Activated B cell treated with CpG ODN at 0.5 μM for 24 hours (primary cell): Measurements from ENCODE around the gene RRM1. TPM values are rescaled to one million over a fixed set of nuclear protein-coding genes. Genes with fewer than 3 reads are reported as not detected.

Experiments used
- ATAC-seq: fragments of 200-7000 bp; cut with Tn5 transposase; one replicate; pipeline ENCODE4 v1.10.0; 2021; ENCODE audit warnings: low read depth, mild to moderate bottlenecking, moderate library complexity
- CTCF ChIA-PET: fragments of 350-600 bp; sonication (Branson Sonifier 250); formaldehyde crosslinking; loops from one replicate; lab custom pipeline; 2021; ENCODE audit warnings: antibody characterized with exemption; lab: Charles Lee
- POLR2A ChIA-PET: fragments of 350-600 bp; sonication (Branson Sonifier 250); formaldehyde crosslinking; loops from one replicate; lab custom pipeline; 2021; ENCODE audit warnings: antibody characterized with exemption; lab: Charles Lee
- DNase-seq: peaks from one replicate; pipeline ENCODE4 v3.0.0; 2022
- H3K27ac Mint-ChIP-seq: one replicate; pipeline ENCODE4 v1.8.0; 2020; ENCODE audit warnings: mixed read lengths
- H3K27me3 Mint-ChIP-seq: one replicate; pipeline ENCODE4 v1.8.0; 2021; ENCODE audit warnings: mixed read lengths
- H3K36me3 Mint-ChIP-seq: one replicate; pipeline ENCODE4 v1.8.0; 2021; ENCODE audit warnings: low read depth, mixed read lengths
- H3K4me1 Mint-ChIP-seq: one replicate; pipeline ENCODE4 v1.8.0; 2021; ENCODE audit warnings: mixed read lengths
- H3K4me3 Mint-ChIP-seq: one replicate; pipeline ENCODE4 v1.8.0; 2020; ENCODE audit warnings: mild to moderate bottlenecking, mixed read lengths
- H3K9me3 Mint-ChIP-seq: one replicate; pipeline ENCODE4 v1.8.0; 2020; ENCODE audit warnings: mixed read lengths
- intact Hi-C: fragments of 100-400 bp; cut with micrococcal nuclease; formaldehyde crosslinking; loops from one replicate; pipeline ENCODE4 v1.15.1; 2024
- total RNA-seq: library from RNA; stranded (reverse); gene quantifications from 2 replicates; pipeline ENCODE4 v1.2.3, GENCODE V29; 2022
- TF ChIP-seq, protein P1 (sequence below): fragments of 200-600 bp; IDR thresholded peaks from one replicate; pipeline ENCODE4 v1.8.0; 2022; ENCODE audit warnings: antibody characterized with exemption, mild to moderate bottlenecking

The RRM1 gene
- total RNA-seq = 34.6 and 39.6 TPM in 2 replicates

DNA sequence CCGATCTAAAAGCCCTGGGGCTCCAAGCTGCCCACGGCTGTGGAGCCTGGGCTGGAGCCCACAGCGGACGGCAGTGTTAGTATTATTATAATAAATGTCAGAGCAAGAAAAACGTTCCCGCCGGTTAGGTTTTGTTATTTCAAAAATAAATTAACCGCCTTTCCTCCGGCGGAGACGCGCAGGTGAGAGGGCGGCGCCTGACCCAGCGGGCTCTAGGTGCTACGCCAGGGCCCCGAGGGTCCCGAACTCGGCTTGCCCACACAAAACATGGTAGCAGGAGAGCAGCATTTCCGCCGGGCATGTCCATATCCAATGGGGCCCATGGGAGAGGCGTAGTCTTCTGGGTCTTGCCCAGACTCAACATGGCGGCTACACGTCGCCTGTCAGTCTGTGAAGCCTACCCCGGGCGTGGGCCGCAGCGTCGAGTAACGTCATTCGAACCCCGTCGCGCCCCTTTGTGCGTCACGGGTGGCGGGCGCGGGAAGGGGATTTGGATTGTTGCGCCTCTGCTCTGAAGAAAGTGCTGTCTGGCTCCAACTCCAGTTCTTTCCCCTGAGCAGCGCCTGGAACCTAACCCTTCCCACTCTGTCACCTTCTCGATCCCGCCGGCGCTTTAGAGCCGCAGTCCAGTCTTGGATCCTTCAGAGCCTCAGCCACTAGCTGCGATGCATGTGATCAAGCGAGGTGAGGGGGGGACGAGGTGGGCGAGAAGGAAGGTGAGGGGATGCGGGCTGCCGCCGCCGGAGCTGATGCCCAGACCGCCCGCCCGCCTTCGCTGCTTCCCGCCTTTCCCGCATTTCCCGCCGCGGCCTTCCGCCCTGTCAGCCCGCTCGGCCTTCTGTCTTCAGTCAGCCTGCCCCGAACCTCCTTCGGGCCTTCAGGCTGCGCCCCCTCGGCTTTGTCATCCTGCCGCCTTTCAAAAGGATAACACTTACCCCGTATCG is at the start of gene RRM1:
RRM1 (plus strand) TSS at position 452 of the 944 bp plus-strand sequence; CDS start at position 666, 214 bp downstream.
- ATAC-seq = peak; percentile 98

GRCh38 chr11:4044976-4045646 is 49.5 kb upstream of the RRM1 start:
- Mint-ChIP-seq H3K36me3 (peaks cover 10% of the 10 kb centered on the region), H3K27me3 (no peaks in the 10 kb centered on the region), H3K27ac (no peak overlapping the region), H3K4me1 (peaks cover 8% of the 10 kb centered on the region), H3K4me3 (no peak overlapping the region), H3K9me3 (no peaks in the 10 kb centered on the region)
- ChIA-PET CTCF (interaction anchor here (0.7 to 2.2 kb wide), 3 partner anchors 190 to 196 kb away, joined by 4 to 10 read pairs (median 9); partner anchors contain the start of gene STIM1), POLR2A (no interaction called here)
- TF ChIP-seq, protein P1, sequence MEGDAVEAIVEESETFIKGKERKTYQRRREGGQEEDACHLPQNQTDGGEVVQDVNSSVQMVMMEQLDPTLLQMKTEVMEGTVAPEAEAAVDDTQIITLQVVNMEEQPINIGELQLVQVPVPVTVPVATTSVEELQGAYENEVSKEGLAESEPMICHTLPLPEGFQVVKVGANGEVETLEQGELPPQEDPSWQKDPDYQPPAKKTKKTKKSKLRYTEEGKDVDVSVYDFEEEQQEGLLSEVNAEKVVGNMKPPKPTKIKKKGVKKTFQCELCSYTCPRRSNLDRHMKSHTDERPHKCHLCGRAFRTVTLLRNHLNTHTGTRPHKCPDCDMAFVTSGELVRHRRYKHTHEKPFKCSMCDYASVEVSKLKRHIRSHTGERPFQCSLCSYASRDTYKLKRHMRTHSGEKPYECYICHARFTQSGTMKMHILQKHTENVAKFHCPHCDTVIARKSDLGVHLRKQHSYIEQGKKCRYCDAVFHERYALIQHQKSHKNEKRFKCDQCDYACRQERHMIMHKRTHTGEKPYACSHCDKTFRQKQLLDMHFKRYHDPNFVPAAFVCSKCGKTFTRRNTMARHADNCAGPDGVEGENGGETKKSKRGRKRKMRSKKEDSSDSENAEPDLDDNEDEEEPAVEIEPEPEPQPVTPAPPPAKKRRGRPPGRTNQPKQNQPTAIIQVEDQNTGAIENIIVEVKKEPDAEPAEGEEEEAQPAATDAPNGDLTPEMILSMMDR = no peak
- intact Hi-C loops = no loop called here
- DNase-seq (no peak), ATAC-seq (no peak)

More for the DNA sequence above, at the start of gene RRM1:
- Mint-ChIP-seq H3K27ac (peak within 1 kb of the TSS; percentile 95), H3K36me3 (peaks cover 28% of the 10 kb centered on the region), H3K9me3 (no peaks in the 10 kb centered on the region), H3K4me1 (peaks cover 36% of the 10 kb centered on the region), H3K27me3 (no peaks in the 10 kb centered on the region), H3K4me3 (peak within 1 kb of the TSS; percentile 96)
- ChIA-PET CTCF (interaction anchor here (1.0 to 1.3 kb wide), 2 partner anchors 22 to 245 kb away, joined by 4 to 6 read pairs; no protein-coding TSS in a partner anchor), POLR2A (interaction anchor here (1.4 kb wide), 1 partner anchor 240 kb away, joined by 4 read pairs; no protein-coding TSS in a partner anchor)
- DNase-seq = peak; percentile 89
- TF ChIP-seq, protein P1 = no peak
- intact Hi-C loops = loop anchor here (1.0 to 10.0 kb wide), 3 partner anchors 240 to 1040 kb away; partner anchors contain the start of genes CARS1 and NUP98

GRCh38 chr11:4048340-4048739 is 46.3 kb upstream of the RRM1 start:
- no peak overlapping the region for H3K27ac Mint-ChIP-seq
- H3K36me3 Mint-ChIP-seq = peaks cover 23% of the 10 kb centered on the region

GRCh38 chr11:4049006-4049405 is 45.6 kb upstream of the RRM1 start:
- ChIA-PET CTCF (no interaction called here), POLR2A (interaction anchor here (0.6 kb wide), 1 partner anchor 195 kb away, joined by 3 read pairs; no protein-coding TSS in a partner anchor)
- no peaks in the 10 kb centered on the region for H3K9me3 Mint-ChIP-seq
- H3K36me3 Mint-ChIP-seq = peaks cover 23% of the 10 kb centered on the region
- no peaks in the 10 kb centered on the region for H3K27me3 Mint-ChIP-seq
- peaks cover 8% of the 10 kb centered on the region for H3K4me1 Mint-ChIP-seq
- TF ChIP-seq, protein P1 = no peak
- H3K4me3 Mint-ChIP-seq = no peak overlapping the region
- DNase-seq = no peak
- no peak overlapping the region for H3K27ac Mint-ChIP-seq
- ATAC-seq = no peak
- intact Hi-C loops = no loop called here

More at GRCh38 chr11:4048340-4048739, 46.3 kb upstream of the RRM1 start:
- peaks cover 10% of the 10 kb centered on the region for H3K4me1 Mint-ChIP-seq
- no peaks in the 10 kb centered on the region for H3K27me3 Mint-ChIP-seq
- H3K9me3 Mint-ChIP-seq = no peaks in the 10 kb centered on the region
- intact Hi-C loops = no loop called here
- TF ChIP-seq, protein P1 = no peak
- no peak for DNase-seq
- ChIA-PET CTCF (no interaction called here), POLR2A (no interaction called here)
- no peak overlapping the region for H3K4me3 Mint-ChIP-seq
- no peak for ATAC-seq
